GM13976 (cell line): ENCODE data around the gene SEMA5B.

Experiments used
- DNase-seq: peaks from one replicate; pipeline ENCODE4 v3.0.0; 2012; ENCODE audit warnings: low spot score
- in situ Hi-C: fragments of 300-500 bp; cut with MboI; formaldehyde crosslinking; loops from one replicate; pipeline ENCODE4 v1.12.0; 2022; ENCODE audit warnings: low sequenced_read_pairs, mixed read lengths, inconsistent platforms; ENCODE audit not compliant: unreplicated experiment
- TF ChIP-seq, protein P1 (sequence below): IDR thresholded peaks from 2 replicates; pipeline ENCODE4 v1.5.1; 2012; ENCODE audit warnings: borderline replicate concordance, mild to moderate bottlenecking; ENCODE audit not compliant: insufficient read depth; ENCODE audit errors: extremely low read depth, missing control alignments, control extremely low read depth

Gene SEMA5B

DNA sequence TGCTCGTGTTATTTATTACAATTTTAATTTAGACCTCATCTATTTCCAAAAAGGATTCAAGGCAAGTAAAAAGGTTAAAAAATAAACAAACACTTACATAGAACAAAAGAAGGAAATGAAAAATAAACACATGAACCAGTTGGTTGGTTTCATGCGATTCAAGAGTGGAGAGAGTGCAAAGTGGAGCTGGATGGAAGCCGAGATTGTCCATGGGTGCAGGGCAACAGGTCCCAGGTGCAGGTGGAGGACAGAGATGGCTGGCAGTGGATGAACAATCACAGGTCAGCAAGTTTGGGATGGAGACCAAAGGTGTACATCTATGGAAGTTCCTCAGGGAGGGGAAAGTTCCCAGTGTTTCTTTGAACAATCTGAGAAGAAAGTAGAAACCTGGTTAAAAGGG lies 11.6 kb upstream of the SEMA5B start:
- in situ Hi-C loops: no loop called here
- no peak for DNase-seq
- TF ChIP-seq, protein P1, sequence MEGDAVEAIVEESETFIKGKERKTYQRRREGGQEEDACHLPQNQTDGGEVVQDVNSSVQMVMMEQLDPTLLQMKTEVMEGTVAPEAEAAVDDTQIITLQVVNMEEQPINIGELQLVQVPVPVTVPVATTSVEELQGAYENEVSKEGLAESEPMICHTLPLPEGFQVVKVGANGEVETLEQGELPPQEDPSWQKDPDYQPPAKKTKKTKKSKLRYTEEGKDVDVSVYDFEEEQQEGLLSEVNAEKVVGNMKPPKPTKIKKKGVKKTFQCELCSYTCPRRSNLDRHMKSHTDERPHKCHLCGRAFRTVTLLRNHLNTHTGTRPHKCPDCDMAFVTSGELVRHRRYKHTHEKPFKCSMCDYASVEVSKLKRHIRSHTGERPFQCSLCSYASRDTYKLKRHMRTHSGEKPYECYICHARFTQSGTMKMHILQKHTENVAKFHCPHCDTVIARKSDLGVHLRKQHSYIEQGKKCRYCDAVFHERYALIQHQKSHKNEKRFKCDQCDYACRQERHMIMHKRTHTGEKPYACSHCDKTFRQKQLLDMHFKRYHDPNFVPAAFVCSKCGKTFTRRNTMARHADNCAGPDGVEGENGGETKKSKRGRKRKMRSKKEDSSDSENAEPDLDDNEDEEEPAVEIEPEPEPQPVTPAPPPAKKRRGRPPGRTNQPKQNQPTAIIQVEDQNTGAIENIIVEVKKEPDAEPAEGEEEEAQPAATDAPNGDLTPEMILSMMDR: no peak

DNA sequence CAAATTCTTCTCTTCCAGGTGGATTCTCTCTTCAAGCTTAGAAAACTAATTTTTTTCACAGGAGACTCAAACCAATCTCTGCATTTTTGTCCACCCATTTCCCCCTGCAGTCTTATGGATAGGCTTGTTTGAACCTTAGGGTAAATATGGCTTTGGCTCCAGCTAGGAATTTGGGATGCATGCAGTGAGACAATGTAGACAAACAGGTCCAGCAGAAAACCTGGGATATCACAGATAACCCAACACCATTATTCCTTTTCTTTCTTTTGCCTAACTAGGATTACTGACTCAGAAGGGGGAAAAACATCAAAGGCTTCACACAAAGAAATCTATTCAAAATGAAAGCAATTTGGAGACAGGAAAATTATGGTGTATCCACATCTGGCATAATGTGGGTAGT lies 11.2 kb upstream of the SEMA5B start:
- in situ Hi-C loops: no loop called here
- TF ChIP-seq, protein P1: no peak
- no peak for DNase-seq

DNA sequence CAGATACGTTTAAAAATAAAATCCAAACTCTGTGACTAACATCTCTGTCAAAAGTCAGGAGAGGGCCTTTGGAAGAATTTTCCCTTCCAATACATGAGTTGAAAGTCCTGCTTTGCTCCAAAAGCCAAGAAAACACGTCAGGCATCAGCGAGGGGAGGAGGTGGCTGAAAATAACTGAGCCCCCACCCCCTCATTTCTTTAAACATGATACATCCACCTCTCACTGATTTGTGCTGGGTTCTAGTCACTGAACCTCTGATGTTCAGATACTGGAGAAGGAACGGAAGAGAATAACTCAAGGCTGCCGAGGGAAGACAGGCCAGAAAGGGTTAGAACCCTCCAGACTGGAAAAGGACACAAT lies 9.4 kb upstream of the SEMA5B start:
- DNase-seq: no peak
- in situ Hi-C loops: no loop called here
- TF ChIP-seq, protein P1: no peak

DNA sequence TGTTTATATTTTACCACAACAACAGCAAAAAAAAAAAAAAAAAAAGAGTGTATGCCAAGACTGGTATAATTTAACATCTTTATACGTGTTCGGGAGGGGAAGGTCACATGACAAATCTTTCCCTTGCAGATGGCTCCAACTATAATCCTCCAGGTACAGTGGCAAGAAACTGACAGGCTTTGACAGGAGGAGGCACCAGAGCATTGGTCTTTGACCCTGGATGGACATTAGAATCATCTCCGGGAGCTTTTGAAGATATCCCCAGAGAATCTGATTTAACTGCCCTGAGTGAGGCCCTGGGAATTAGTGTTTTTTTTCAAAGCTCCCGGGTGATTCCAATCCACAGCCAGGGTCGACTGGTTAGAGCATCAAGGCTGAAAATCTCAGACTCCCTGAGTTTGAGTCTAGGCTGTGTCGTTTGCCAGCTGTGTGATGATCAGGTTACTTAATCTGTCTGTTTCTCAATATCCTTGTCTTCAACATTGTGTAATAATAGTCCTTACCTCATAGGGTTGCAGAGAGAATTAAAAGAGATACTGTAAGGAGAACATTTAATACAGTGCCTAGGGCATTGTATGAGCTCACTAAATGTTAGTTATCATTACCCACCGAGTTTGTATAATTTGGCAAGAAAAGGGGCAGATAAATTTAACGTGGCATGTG lies 8.9 kb upstream of the SEMA5B start:
- DNase-seq: no peak
- in situ Hi-C loops: no loop called here
- TF ChIP-seq, protein P1: peak; percentile 9

DNA sequence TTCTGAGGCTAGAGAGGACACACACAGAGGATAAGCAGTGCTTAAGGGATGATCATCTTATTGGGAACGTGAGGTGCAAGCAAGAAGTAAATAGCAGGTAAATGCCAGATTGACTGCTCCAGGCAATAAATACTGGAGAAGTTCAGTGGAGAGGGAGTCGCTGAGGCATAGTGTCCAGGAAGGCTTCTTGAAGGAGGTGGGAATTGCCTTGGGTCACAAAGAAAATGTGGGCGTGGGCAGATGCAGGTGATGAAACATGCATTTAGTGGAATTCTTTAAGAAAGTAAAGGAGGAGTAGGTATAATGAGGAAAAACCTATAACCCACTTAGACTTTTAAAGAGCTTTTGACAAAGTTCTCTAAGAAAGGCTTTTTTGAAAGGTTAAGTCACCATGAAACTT lies 7.4 kb upstream of the SEMA5B start:
- in situ Hi-C loops: no loop called here
- TF ChIP-seq, protein P1: no peak
- DNase-seq: no peak

DNA sequence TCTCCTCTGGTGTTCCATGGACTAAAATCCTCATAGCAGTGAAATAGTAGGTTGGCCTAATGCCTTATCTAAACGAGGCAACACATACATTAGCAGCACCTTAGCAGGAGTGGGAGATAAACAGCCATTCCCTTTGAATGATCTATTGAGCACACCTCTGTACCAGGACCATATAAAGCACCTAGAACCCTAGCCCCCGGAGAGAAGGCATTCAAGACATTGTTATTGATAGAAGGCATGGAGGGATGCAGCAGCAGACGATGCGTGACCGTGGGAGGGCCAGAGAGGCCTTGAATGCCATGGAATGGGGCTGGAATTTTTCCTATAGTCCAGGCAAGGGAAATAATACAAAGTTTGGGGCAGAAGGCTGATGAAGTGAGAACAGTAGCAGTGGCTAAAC lies 6.6 kb upstream of the SEMA5B start:
- TF ChIP-seq, protein P1: no peak
- in situ Hi-C loops: no loop called here
- DNase-seq: no peak
